Measurements from ENCODE around the gene KCNAB2.

The KCNAB2 gene

DNA sequence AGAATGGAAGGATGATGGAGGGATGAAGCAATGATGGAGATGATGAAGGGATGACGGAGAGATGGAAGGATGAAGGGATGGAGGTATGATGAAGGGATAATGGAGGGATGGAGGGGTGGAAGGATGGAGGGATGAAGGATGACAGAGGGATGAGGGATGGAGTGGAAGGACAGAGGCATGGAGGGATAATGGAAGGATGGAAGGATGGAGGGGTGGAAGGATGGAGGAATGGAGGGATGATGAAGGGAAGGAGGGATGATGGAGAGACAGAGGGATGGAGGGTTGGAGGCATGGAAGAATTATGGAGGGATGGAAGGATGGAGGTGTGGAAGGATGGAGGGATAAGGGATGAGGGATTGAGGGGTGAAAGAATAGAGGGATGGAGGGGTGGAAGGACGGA, 62.8 kb downstream of the KCNAB2 start:
- DNase-seq (ENCODE audit: low read depth in 2 of 2) = no peak

DNA sequence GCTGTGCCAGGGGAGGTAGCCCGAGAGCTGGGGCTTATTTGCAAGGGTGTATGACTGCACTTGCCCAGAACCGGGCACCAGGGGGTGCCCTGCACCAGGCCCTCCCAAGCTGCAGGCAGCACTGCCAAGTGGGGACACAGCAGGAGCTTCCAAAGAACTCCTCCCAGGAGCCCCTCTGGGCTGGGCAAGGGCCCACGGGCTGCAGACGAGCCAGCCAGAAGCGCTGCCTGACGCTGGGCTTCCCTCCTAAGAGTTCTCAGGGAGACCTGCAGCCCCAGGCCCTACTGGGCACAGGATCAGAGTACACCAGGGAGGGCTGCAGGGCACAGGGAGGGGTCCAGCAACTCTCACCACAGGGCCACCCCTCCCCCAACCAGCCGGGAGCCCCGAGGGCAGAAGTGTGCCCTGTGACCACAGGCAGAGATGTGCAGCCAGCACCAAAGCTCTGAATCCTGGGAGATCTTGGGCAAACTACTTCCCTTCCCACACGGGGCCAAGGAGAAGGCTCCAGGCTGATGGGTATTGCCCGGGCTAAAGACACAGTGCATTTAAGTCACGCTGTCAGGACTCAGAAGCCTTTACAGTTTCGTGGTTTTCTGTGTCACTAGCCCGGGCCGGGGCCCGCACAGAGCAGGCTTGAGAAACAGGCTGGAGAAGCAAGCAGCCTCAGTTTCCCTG, 63.4 kb downstream of the KCNAB2 start:
- DNase-seq (ENCODE audit: low read depth in 2 of 2) = peak in 1 of 2 donors; percentile 38

DNA sequence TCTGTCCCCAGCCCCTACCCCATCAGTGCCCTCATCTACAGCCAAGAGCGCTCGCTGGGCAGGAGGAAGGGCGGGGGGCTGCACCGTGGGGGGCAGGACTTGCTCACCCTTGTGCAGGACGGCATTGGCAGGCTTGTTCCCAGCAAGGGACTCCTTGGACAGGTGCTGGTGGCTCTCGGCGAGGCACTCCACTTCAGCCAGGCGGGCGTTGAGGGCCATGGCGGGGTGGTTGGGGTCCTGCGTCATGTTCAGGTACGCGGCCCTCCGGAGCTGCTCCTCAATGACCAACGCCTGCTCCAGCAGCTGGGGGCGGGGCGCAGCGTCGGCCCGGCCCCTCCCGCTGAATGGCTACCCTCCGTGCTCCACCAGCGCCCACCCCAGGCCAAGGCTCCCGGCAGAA, 64.0 kb downstream of the KCNAB2 start:
- DNase-seq (ENCODE audit: low read depth in 2 of 2) = no peak

DNA sequence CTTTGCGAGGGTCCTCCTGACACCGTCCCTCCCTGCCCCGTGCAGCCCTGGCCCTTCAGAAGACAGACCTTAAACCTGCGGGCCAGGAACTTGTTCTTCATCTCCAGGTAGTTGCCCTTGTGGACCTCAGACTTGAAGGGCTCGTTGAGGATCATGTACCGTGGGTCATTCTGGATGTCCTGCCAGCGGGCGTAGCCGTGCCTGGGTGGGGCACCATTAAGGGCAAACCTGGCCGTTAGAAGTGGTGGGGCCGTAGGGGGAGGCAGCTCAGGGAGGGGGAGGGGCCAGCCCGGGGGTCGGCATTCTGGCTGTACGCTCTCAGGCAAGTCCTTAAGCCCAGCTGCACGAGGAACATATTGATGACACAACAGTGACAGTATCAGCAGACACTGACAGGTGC, 64.6 kb downstream of the KCNAB2 start:
- no peak for DNase-seq (ENCODE audit: low read depth in 2 of 2)

DNA sequence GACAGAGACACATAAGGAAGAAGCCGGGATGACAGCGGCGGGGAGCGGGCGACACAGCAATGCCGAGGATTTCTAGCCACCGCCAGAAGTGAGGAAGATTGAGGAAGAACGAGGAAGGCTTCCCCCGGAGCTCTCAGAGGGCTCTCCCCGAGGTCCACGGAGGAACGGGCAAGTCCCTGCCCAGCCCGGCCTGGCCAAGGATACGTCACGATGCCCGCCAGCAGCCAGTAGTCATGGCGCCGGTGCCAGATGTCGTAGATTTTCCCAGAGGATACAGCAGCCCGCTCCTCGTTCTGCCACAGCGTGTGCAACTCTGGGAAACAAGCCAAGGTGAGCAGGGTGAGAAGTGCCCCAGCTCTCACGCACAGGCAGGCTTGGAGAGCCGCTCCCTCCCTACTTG, 65.9 kb downstream of the KCNAB2 start:
- no peak for DNase-seq (ENCODE audit: low read depth in 2 of 2)

DNA sequence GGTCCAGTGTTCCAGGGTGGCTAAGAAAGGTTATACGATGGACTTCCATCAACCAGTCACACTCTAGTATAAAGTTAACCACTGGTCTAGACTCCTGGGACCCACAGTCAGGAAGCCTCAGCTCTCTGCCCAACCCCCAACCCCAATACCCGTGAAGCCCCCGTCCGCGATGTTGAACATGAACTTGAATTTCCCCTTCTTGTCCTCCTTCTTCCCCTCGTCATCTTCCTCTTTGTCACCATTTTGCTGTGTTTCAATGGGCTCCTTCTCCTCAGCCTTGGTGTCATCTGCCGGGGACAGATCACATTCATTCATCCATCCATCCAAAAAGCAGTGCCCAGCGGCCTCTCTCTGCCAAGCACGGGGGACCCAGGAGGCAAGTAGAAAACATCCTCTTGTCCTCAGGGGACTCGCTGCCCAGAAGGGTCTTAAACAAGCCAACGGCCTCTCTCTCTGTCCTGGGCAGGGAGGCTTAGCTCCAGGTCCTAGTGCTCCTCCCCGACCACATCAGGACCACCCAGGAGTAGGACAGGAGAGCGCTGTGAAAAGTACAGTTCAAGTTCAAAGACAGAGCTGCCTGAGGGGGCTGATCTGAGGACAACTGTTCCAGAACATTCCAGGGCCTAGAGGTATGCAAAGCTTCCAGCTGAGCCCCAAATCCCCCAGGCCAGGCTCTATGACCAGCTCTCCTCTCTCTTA, 66.5 kb downstream of the KCNAB2 start:
- no peak for DNase-seq (ENCODE audit: low read depth in 2 of 2)

DNA sequence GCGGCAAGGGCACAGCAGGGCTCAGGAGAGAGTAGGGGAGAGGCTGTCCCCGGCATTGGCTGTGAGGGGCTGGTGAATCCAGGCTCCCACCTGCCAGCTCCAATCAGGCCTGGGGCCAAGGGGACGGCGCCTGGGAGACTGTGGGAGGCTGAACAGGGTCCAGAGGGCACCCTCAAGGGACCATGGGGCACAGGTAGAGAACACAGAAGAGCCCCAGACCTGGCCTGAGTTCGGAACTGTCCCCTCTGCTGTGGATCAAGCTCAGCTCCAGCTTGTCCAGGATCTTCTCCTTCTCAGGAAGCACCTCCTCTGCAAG, 67.0 kb downstream of the KCNAB2 start:
- DNase-seq (ENCODE audit: low read depth in 2 of 2) = no peak

DNA sequence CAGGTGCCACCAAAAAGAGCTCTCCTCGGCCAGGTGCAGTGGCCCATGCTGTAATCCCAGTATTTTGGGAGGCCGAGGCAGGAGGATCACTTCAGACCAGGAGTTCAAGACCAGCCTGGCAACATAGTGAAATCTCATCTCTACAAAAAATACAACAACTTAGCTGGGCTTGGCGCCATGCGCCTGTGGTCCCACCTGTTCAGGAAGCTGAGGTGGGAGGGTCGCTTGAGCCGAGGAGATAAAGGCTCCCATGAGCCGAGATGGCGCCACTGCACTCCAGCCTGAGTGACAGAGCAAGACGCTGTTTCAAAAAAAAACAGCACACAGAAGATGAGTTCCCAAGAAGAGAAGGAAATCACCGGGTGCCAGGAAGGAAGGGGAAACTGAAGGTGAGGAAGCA, 67.4 kb downstream of the KCNAB2 start:
- DNase-seq (ENCODE audit: low read depth in 2 of 2) = no peak

DNA sequence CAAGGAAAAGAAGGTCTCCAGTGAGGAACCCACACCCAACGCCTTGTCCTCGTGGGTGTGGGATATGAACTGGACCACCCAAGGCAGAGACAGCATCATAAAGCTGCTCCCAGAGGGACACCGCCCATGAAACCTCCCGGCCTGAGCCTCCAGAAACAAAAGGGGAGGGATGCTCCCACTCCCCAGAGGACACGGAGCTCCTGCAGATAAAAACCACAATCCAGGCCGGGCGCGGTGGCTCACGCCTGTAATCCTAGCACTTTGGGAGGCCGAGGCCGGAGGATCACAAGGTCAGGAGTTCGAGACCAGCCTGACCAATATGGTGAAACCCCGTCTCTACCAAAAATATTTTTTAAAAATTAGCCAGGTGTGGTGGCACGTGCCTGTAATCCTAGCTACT, 68.1 kb downstream of the KCNAB2 start:
- DNase-seq (ENCODE audit: low read depth in 2 of 2) = no peak

DNA sequence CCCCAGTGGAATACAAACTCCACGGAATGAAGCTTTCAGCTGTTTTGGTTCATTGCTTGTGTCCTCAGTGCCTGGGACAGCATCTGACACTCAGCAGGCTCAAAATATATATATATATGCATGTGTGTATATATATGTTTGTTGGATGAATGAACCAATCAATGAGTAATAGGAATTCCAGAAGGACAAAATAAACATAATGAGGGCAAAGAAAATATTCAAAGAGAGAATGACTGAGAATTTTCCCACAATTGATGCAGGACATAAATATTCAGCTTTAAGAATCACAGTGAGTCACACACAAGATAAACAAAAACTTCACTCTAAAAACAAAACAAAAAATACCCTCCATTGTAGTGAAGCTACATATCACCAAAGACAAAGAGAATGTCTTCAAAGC, 70.4 kb downstream of the KCNAB2 start:
- DNase-seq (ENCODE audit: low read depth in 2 of 2) = no peak

DNA sequence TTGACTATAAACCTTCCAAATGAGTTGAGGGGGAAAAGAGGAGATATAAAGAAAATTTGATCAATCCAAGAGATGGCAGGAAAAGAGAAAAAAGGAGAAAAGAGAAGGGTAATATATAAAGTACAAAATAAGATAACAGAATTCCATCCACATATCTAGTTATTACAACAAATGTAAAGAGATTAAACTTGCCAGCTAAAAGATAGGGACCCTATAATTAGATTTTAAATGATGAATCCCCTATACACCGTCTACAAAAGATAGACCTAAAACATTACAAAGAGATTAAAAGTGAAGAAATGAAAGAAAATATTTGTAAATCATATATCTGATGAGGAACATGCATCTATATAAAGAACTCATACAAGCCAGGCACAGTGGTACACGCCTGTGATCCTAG, 71.4 kb downstream of the KCNAB2 start:
- DNase-seq (ENCODE audit: low read depth in 2 of 2) = no peak

DNA sequence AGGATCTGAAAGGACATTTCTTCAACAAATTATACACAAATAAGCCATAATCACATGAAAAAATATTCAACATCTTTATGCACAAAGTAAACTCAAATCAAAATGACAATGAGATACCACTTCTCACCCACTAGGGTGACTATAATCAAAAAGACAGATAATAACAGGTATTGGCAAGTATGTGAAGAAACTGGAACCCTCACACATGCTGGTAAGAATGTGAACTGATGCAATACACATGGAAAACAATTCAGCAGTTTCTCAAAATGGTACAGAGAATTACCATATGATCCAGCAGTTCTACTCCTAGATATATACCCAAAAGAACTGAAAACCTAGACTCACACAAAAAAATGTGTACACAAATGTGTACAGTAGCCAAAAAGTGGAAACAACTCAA, 71.9 kb downstream of the KCNAB2 start:
- DNase-seq (ENCODE audit: low read depth in 2 of 2) = no peak

DNA sequence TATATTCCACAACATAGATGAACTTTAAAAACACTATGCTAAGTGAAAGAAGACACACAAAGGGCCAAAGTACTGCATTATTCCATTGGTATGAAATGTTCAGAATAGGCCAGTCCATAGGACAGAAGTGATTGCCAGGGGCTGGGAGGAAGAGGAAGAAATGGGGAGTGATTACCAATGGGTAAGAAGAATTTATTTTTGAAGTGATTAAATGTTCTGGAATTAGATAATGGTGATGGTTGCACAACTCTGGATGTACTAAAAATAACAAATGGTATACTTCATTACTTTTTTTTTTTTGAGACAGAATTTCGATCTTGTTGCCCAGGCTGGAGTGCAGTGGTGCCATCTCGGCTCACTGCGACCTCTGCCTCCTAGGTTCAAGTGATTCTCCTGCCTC, 72.7 kb downstream of the KCNAB2 start:
- no peak for DNase-seq (ENCODE audit: low read depth in 2 of 2)

DNA sequence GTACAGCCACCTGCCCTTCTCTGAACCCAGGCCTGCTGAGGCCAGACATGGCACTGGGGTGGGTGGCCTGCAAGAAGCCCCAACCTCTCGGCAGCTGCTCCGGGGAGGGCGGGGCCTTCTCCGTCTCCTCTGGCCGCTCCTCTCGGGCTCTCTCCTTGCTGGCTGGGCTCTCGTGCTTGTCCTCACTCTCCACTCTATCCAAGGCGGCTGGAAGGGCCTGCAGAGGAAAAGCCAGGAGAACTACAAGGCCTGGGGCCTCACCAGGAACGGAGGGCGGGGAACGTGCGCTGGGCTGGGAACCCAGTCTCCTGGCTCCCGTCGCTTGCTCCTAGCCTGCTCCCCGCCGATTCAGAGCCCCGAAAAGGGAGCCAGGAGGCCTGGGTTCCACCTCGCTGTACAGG, 75.3 kb downstream of the KCNAB2 start:
- no peak for DNase-seq (ENCODE audit: low read depth in 2 of 2)

DNA sequence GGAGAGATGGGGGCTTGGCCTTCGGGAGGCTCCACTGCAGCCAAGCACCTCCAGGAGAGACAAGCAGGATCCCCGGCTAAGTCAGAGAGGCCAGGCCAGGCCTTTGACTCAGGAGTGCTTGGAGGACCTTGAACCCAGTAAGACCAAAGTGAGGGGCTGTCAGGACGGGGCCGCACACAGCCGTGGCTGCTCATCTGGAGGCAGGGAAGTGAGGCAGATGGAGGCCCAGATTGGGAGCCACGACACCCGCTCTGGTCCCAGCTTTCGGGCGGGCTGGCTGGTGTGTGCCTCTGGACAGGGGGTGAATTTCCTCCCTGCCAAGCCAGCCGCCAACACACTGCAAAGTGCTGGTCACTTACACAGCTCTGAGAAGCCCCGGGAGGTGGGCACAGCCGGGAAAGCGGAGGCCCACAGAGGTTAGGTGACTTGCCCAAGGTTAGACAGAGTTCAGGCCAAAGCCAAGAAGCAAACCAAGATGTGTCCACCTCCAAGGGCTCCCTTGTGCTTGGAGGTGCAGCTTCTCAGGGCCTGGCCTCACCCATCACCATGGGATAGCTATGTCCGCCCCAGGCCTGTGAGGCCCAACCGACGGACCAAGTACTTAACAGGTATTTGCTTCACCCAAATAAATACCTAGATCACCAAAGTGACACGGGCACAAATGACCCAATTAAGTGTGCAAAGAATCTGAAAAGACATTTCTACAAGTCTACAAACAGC, 76.1 kb downstream of the KCNAB2 start:
- no peak for DNase-seq (ENCODE audit: low read depth in 2 of 2)

DNA sequence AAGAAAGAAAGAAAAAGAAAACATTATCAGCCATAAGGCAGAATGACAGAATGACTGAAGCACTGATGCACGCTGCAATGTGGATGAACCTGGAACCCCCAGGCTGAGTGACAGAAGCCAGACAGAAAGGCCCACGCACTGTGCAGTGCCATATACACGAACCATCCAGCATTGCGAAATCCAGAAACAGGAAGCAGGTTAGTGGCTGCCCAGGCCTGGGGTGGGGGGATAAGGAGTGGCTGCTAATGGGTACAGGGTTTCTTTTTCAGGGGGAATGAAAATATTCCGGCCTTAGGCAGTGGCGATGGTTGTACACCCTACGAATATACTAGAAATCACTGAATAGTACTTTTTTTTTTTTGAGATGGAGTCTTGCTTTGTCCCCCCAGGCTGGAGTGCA, 77.4 kb downstream of the KCNAB2 start:
- no peak for DNase-seq (ENCODE audit: low read depth in 2 of 2)

DNA sequence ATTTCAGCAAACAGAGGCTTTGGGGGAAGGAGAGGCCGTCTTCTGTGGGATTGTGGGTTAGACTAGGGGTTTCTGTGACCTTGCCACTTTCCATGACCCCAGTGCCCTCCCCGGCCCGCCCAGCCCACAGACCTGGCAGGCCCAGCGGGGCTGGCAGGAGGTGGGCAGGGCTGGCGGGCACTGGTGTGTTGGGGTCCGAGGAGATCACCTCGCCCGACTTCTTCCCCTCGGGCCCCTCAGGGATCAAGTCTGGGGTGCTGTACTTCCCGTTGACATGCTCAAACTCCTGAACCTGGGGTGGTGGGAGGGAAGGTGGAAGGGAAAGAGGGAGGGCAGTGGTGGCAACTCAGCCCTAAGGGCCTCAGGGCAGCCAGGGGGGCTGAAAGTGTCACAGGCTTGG, 78.1 kb downstream of the KCNAB2 start:
- no peak for DNase-seq (ENCODE audit: low read depth in 2 of 2)

DNA sequence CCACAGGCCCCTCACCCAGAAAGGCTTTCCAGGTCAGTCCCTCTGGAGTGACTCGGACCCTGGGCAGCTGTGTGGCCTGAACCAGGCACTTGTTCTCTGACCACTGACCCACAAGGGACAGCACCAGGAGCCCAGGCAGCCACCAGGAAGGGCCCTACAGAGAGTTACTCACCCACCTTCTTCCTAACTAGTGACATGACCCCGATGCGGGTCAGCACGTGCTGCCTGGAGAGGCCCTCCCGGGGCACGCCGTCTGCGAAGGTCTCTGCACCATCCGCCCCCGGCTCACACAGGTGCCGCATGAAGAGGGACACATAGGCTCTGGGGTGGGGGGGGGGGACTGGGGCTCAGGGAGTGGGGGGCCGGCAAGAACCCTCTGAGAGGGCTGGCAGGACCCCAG, 78.7 kb downstream of the KCNAB2 start:
- no peak for DNase-seq (ENCODE audit: low read depth in 2 of 2)

DNA sequence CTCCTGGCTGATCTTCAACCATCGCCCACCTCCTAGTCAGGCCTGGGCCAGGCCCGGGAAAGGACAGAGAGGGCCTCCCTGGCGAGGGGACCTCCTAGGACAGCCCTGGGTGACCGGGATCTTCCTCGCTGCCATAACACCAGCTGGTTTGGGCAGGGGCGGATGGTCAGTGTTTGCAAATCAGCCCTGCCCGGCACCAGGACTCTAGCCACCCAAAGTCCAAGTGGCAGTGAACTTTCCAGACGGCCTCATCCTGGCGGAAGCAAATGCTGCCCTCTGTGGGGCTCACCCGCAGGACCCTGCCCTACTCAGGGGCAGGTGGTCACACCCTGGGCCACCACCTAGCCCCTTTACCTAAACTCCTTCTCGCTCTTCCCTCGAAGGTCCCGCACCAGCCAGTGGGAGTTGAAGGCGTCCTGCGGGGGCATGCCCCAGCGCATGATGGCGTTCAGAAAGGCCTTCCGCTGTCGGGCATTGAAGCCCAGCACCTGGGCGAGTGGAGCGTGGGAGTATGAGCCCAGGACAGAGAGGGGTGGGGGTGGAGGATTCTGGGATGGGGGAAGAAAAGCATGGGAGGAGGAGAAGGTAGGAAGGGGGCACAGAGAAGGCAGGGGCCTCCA, 79.2 kb downstream of the KCNAB2 start:
- DNase-seq (ENCODE audit: low read depth in 2 of 2) = no peak

DNA sequence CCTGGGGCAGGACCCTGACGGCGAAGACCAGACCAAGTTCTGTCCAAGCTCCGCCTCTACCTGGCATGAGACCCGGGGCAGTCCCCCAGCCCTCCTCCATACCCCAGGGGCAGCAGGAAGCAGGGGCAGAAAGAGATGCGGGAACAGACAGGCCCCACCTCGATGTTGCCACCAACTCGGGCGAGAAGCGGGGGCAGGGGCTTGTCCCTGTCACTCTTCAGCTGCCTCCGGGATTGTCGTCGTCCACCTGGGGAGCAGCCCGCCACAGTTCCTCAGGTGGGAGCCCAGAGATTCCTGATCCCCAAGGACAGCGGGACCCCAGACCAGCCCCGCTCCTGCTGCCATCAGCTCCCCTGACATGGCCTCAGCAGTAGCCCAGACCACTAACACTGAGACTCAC, 79.7 kb downstream of the KCNAB2 start:
- DNase-seq (ENCODE audit: low read depth in 2 of 2) = no peak

DNA sequence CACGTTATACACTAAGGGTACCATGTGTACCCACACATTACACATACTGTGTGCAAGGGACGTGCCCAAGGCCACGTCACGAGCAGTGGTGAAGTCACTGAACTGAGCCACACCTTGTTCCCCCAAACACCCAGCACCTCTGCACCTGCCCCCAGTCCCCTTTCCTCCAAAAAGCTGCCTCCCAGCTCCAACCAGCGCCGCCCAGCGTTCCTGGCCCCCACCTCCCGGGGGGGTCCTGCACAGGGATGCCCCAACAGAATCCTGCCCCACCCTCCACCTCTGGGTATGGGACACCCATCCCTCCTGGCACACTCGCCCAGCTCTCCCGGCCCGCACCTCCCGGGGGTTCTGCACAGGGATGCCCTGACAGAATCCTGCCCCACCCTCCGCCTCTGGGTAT, 80.3 kb downstream of the KCNAB2 start:
- no peak for DNase-seq (ENCODE audit: low read depth in 2 of 2)

DNA sequence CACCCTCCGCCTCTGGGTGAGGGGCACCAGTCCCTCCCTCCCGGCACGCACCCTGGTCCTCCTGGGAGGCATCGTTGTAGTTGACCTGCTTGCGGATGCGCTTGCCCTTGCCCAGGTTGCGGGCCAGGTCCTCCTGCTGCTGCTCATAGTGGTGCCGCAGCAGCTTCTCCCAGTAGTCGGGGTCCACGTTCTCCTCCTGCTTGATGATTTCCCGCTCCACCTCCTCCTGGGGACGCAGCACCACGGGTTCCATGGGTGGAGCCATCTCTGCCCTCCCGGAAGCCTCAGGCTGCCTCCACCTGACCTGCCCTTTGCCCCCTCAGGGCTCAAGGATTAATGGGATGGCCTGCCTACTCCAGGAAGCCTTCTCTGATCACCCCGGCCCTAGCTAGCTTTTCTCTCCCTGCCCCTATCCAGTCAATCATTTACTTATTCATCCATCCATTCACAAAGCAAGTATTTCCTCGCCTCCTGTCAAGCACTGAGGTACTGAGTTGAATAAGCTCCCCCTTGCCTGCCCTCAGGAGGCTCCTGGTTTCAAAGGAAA, 80.9 kb downstream of the KCNAB2 start:
- no peak for DNase-seq (ENCODE audit: low read depth in 2 of 2)
